ENCODE results near the gene WDR41. TPM values are rescaled to one million over a fixed set of nuclear protein-coding genes. Genes with fewer than 3 reads are reported as not detected.

The WDR41 gene
- total and polyA plus RNA-seq, 2 of the 4 experiments (the other 2 are of a cell fraction), result 38.1 to 72.1 TPM

GRCh38 chr5:77420940-77421339 lies 71.2 kb downstream of the WDR41 start:
- Histone ChIP-seq H3K4me2 (ENCODE audit: low read depth, low read length) (no peak overlapping the region), H3K23ac (ENCODE audit: low read depth, low read length) (no peak overlapping the region), H2AFZ (replicated peaks; ENCODE audit: low read length, poor library complexity) (no peak overlapping the region), H3K9ac (ENCODE audit: low read depth, low read length) (no peak overlapping the region), H3K79me1 (ENCODE audit: low read depth in 1 of 2, low read length in 2 of 2) (no peaks in the 10 kb centered on the region), H2AK9ac (replicated peaks; ENCODE audit: low read depth, low read length, poor library complexity) (no peak overlapping the region), H3K4me3 (ENCODE audit: insufficient read depth, low read depth, low read length) (no peak overlapping the region), H2BK120ac (ENCODE audit: low read depth, low read length) (no peak overlapping the region), H2BK15ac (ENCODE audit: low read depth, low read length) (no peak overlapping the region), H3K9me1 (ENCODE audit: insufficient read depth, low read length) (0 out of 2 replicates have a peak, but pooled peaks cover 5% of the 10 kb centered on the region), H3K4me1 (ENCODE audit: control insufficient read depth, insufficient read depth, low read length) (no peaks in the 10 kb centered on the region), H4K91ac (ENCODE audit: insufficient read depth, low read depth, low read length) (no peak overlapping the region), H3K27ac (ENCODE audit: insufficient read depth, low read length) (no peak overlapping the region), H2AK5ac (ENCODE audit: low read depth, low read length) (no peak overlapping the region), H2BK5ac (ENCODE audit: low read depth, low read length, poor library complexity, severe bottlenecking) (no peak overlapping the region), H3K27me3 (ENCODE audit: control insufficient read depth, insufficient read depth, low read length) (0 out of 2 replicates have a peak, but pooled peaks cover 2% of the 10 kb centered on the region), H2BK20ac (ENCODE audit: low read depth, low read length) (no peak overlapping the region), H3K9me3 (ENCODE audit: control insufficient read depth, insufficient read depth, low read length) (no peaks in the 10 kb centered on the region), H4K8ac (ENCODE audit: low read depth in 2 of 2, low read length in 2 of 2) (no peak overlapping the region), H3K36me3 (ENCODE audit: control insufficient read depth, insufficient read depth, low read length) (no peaks in the 10 kb centered on the region; the same call in 1 of the 2 replicates), H3K18ac (ENCODE audit: low read depth, low read length) (no peak overlapping the region), H3K14ac (replicated peaks; ENCODE audit: low read depth, low read length) (no peak overlapping the region), H3K4ac (ENCODE audit: low read depth, low read length) (no peak overlapping the region), H3K56ac (ENCODE audit: extremely low read depth, insufficient read depth, low read length) (no peak overlapping the region), H4K20me1 (ENCODE audit: insufficient read depth, low read length) (no peaks in the 10 kb centered on the region), H4K5ac (ENCODE audit: low read depth, low read length) (no peak overlapping the region)
- intact Hi-C loops (cut with micrococcal nuclease), result no loop called here
- ATAC-seq (ENCODE audit: low read depth) (no peak), DNase-seq (no peak)
- CTCF ChIA-PET, result no interaction called here
- in situ Hi-C loops (cut with MboI; ENCODE audit: low sequenced_read_pairs), result no loop called here
- TF ChIP-seq NFE2L2 (IDR thresholded peaks at IDR 0.05; ENCODE audit: low read depth, low read length) (no peak), CTCF (conservative IDR thresholded peaks at IDR 0.05; ENCODE audit: low read depth, low read length) (no peak), ELK1 (IDR thresholded peaks at IDR 0.05; ENCODE audit: borderline replicate concordance, low read depth, low read length) (no peak), RAD21 (IDR thresholded peaks at IDR 0.05; ENCODE audit: low read length) (no peak), RFX5 (IDR thresholded peaks at IDR 0.05; ENCODE audit: low read depth, low read length) (no peak), SMC3 (IDR thresholded peaks at IDR 0.05; ENCODE audit: low read depth, low read length) (no peak), POLR2A (IDR thresholded peaks at IDR 0.05; ENCODE audit: low read depth, low read length) (no peak)
- no CpG with 5 or more reads among the region's 3 CpGs for WGBS, 2 experiments (ENCODE audit: extremely low coverage in 2 of 2, insufficient read length in 1 of 2)
- POLR2A ChIA-PET (ENCODE audit: unreplicated experiment), result no interaction called here
- dilution Hi-C loops (cut with HindIII; ENCODE audit: low sequenced_read_pairs, unreplicated experiment), result no loop called here
- BruUV-seq (replicated peaks), result no TSS peak

Measured in IMR-90 (cell line).